Panc1 (cell line): ENCODE measurements around the gene YOD1. TPM values are rescaled to one million over a fixed set of nuclear protein-coding genes. Genes with fewer than 3 reads are reported as not detected.

Experiments used
- ATAC-seq: fragments of 200-7000 bp; cut with Tn5 transposase; 2 replicates; pipeline ENCODE4 v1.9.1; 2020; ENCODE audit warnings: mild to moderate bottlenecking, moderate library complexity
- BruUV-seq: library from RNA; stranded (reverse); fragments of 400-500 nt; replicated peaks from 2 replicates; lab custom pipeline; 2021; lab: Mats Ljungman, UMichigan
- CTCF ChIA-PET: fragments of 300-600 bp; sonication (Branson Sonifier 250); formaldehyde crosslinking; loops from one replicate; lab custom pipeline; 2022; ENCODE audit warnings: antibody characterized with exemption; lab: Charles Lee
- POLR2A ChIA-PET: fragments of 300-600 bp; sonication (Branson Sonifier 250); formaldehyde crosslinking; loops from one replicate; lab custom pipeline; 2022; ENCODE audit warnings: antibody characterized with exemption; lab: Charles Lee
- DNase-seq: peaks from one replicate; pipeline ENCODE4 v3.0.0-alpha.2; 2010; ENCODE audit warnings: low read depth, low spot score
- H3K27ac ChIP-seq: 2 replicates; pipeline ENCODE4 v1.5.1; 2011; ENCODE audit warnings: mild to moderate bottlenecking, low read length, inconsistent platforms
- H3K27me3 ChIP-seq: fragments of 200-500 bp; sonication (Bioruptor generic); 2 replicates; pipeline ENCODE4 v1.6.0; 2014; ENCODE audit warnings: low read length, inconsistent platforms; ENCODE audit not compliant: control insufficient read depth, insufficient read depth
- H3K36me3 ChIP-seq: fragments of 200-500 bp; sonication (Bioruptor generic); 2 replicates; pipeline ENCODE4 v1.5.1; 2014; ENCODE audit warnings: inconsistent platforms, mild to moderate bottlenecking, low read length, moderate library complexity; ENCODE audit not compliant: control insufficient read depth, insufficient read depth
- H3K4me1 ChIP-seq: 2 replicates; pipeline ENCODE4 v1.5.1; 2011; ENCODE audit warnings: inconsistent platforms, mild to moderate bottlenecking, low read length, moderate library complexity; ENCODE audit not compliant: control insufficient read depth, insufficient read depth
- H3K4me3 ChIP-seq, 2 experiments: 2 replicates each; pipeline ENCODE4 v1.5.1; 2011 to 2012; ENCODE audit warnings: low read depth in 2 of 2, low read length in 2 of 2, mild to moderate bottlenecking in 2 of 2, inconsistent platforms in 1 of 2, moderate library complexity in 1 of 2
- H3K9me3 ChIP-seq: fragments of 200-500 bp; sonication (Bioruptor generic); 2 replicates; pipeline ENCODE4 v1.5.1; 2014; ENCODE audit warnings: low read depth, mild to moderate bottlenecking, inconsistent platforms, low read length, moderate library complexity; ENCODE audit not compliant: control insufficient read depth, insufficient read depth
- CTCF ChIP-seq: fragments of 450-650 bp; IDR thresholded peaks from 2 replicates; pipeline ENCODE4 v1.5.1; 2017; ENCODE audit warnings: mild to moderate bottlenecking
- POLR2AphosphoS5 ChIP-seq: IDR thresholded peaks from 2 replicates; pipeline ENCODE4 v1.6.1; 2012; ENCODE audit warnings: mild to moderate bottlenecking, low read depth, low read length, moderate library complexity
- SIN3A ChIP-seq: IDR thresholded peaks from 2 replicates; pipeline ENCODE4 v1.6.1; 2012; ENCODE audit warnings: low read depth, mild to moderate bottlenecking, low read length, moderate library complexity, borderline replicate concordance; ENCODE audit not compliant: insufficient read depth
- TCF7L2 ChIP-seq: IDR thresholded peaks from 2 replicates; pipeline ENCODE4 v1.6.1; 2011; ENCODE audit warnings: mild to moderate bottlenecking, low read depth, low read length, inconsistent platforms
- in situ Hi-C: cut with HindIII; loops from 2 replicates; pipeline ENCODE4 v1.10.0; 2016; ENCODE audit warnings: low sequenced_read_pairs, low pct_unique_long_range_greater_than_20kb
- intact Hi-C: fragments of 100-400 bp; cut with micrococcal nuclease; formaldehyde crosslinking; loops from one replicate; pipeline ENCODE4 v1.10.0; 2022; ENCODE audit not compliant: unreplicated experiment
- total RNA-seq: library from RNA; stranded (reverse); gene quantifications from one replicate; pipeline ENCODE4 v1.2.1, GENCODE V29; 2021; ENCODE audit not compliant: unreplicated experiment
- TF ChIP-seq, protein P1 (sequence below), 2 experiments: IDR thresholded peaks; 2 replicates each; pipeline ENCODE4 v1.6.1; 2011 to 2012; ENCODE audit warnings: low read depth in 2 of 2, control low read depth in 1 of 2, low read length in 1 of 2, mild to moderate bottlenecking in 1 of 2, moderate library complexity in 1 of 2; ENCODE audit not compliant: insufficient read depth in 1 of 2

Gene YOD1
- total RNA-seq, 1 experiment from 2014 or later, result 7.1 TPM

- ATAC-seq, result no peak
- Histone ChIP-seq H3K27me3 (no peaks in the 10 kb centered on the region; the same call in 1 of the 2 replicates), H3K4me3 (no peak overlapping the region), H3K4me1 (no peaks in the 10 kb centered on the region), H3K27ac (no peak overlapping the region), H3K36me3 (no peaks in the 10 kb centered on the region), H3K9me3 (no peaks in the 10 kb centered on the region)
- ChIA-PET CTCF (no interaction called here), POLR2A (no interaction called here)
- BruUV-seq, result no TSS peak
- TF ChIP-seq TCF7L2, result no peak
- TF ChIP-seq, protein P1, sequence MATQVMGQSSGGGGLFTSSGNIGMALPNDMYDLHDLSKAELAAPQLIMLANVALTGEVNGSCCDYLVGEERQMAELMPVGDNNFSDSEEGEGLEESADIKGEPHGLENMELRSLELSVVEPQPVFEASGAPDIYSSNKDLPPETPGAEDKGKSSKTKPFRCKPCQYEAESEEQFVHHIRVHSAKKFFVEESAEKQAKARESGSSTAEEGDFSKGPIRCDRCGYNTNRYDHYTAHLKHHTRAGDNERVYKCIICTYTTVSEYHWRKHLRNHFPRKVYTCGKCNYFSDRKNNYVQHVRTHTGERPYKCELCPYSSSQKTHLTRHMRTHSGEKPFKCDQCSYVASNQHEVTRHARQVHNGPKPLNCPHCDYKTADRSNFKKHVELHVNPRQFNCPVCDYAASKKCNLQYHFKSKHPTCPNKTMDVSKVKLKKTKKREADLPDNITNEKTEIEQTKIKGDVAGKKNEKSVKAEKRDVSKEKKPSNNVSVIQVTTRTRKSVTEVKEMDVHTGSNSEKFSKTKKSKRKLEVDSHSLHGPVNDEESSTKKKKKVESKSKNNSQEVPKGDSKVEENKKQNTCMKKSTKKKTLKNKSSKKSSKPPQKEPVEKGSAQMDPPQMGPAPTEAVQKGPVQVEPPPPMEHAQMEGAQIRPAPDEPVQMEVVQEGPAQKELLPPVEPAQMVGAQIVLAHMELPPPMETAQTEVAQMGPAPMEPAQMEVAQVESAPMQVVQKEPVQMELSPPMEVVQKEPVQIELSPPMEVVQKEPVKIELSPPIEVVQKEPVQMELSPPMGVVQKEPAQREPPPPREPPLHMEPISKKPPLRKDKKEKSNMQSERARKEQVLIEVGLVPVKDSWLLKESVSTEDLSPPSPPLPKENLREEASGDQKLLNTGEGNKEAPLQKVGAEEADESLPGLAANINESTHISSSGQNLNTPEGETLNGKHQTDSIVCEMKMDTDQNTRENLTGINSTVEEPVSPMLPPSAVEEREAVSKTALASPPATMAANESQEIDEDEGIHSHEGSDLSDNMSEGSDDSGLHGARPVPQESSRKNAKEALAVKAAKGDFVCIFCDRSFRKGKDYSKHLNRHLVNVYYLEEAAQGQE (IDR thresholded peaks at IDR 0.05; ENCODE audit: insufficient read depth in 1 of 2, low read depth in 2 of 2, low read length in 1 of 2), result no peak
- TF ChIP-seq POLR2AphosphoS5, result no peak
- TF ChIP-seq CTCF, result no peak
- no peak for TF ChIP-seq SIN3A
- in situ Hi-C loops, result no loop called here
- intact Hi-C loops, result no loop called here
- DNase-seq, result no peak
Observed at GRCh38 chr1:207020065-207020708, 30.8 kb downstream of the YOD1 start.

DNA sequence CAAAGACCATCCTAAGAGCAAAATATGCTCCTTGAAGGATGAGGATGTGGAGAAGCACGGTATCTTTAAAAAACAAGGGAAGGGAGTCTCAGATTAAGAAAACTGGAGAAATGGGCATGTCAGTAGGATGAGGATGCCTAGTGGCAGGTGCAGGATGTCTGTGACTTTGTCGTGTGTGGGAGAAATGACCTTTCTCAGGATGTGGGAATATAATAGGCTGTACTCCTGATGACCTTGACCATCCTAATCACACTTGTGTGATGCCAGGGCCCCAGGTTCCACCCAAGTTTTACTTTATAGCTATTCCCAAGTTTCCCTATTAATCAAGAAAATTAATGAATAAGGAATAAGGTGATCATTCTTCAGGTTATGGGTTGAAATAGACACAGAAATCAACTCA lies 31.3 kb downstream of the YOD1 start:
- CTCF ChIA-PET, result no interaction called here
- BruUV-seq, result no TSS peak
- Histone ChIP-seq H3K27ac (no peak overlapping the region), H3K27me3 (no peaks in the 10 kb centered on the region; the same call in 1 of the 2 replicates), H3K9me3 (no peaks in the 10 kb centered on the region), H3K4me1 (no peaks in the 10 kb centered on the region), H3K4me3 (no peak overlapping the region), H3K36me3 (no peaks in the 10 kb centered on the region)
- TF ChIP-seq SIN3A (no peak), CTCF (no peak), TCF7L2 (no peak), POLR2AphosphoS5 (no peak)
- TF ChIP-seq, protein P1 (IDR thresholded peaks at IDR 0.05; ENCODE audit: insufficient read depth in 1 of 2, low read depth in 2 of 2, low read length in 1 of 2), result no peak
- POLR2A ChIA-PET, result no interaction called here
- in situ Hi-C loops (no loop called here), intact Hi-C loops (no loop called here)
- ATAC-seq (no peak), DNase-seq (no peak)
